ENCODE results near the gene AKAP13. TPM values are rescaled to one million over a fixed set of nuclear protein-coding genes. Genes with fewer than 3 reads are reported as not detected.

The AKAP13 gene
- total and polyA plus RNA-seq, 2 of the 13 experiments (the other 11 are each of a cell fraction or from before 2014, with no cell fraction given) = 6.7 to 27.1 TPM

- TF ChIP-seq PAWR (CRISPR knock-in tag; IDR thresholded peaks at IDR 0.05; ENCODE audit: borderline replicate concordance) (no peak), AHDC1 (CRISPR knock-in tag; IDR thresholded peaks at IDR 0.05; ENCODE audit: borderline replicate concordance) (no peak), ZNF12 (CRISPR knock-in tag; IDR thresholded peaks at IDR 0.05) (no peak), MATR3 (CRISPR knock-in tag; IDR thresholded peaks at IDR 0.05) (no peak), ZNF646 (CRISPR knock-in tag; IDR thresholded peaks at IDR 0.05) (no peak), ZNF546 (CRISPR knock-in tag; conservative IDR thresholded peaks at IDR 0.05) (no peak), CBFB (CRISPR knock-in tag; IDR thresholded peaks at IDR 0.05) (no peak), NFIB (CRISPR knock-in tag; IDR thresholded peaks at IDR 0.05; ENCODE audit: borderline replicate concordance) (no peak)
These were observed 381.8 kb downstream of the AKAP13 start (continued) for GRCh38 chr15:85762039-85762755.
